B cell (primary cell): ENCODE measurements around the gene RETREG1. TPM values are rescaled to one million over a fixed set of nuclear protein-coding genes. Genes with fewer than 3 reads are reported as not detected.

Experiments used
- ATAC-seq: fragments of 200-7000 bp; cut with Tn5 transposase; one replicate; pipeline ENCODE4 v1.10.0; 2021; ENCODE audit warnings: low read depth, mild to moderate bottlenecking, moderate number of reproducible peaks, moderate library complexity
- CTCF ChIA-PET: fragments of 350-600 bp; sonication (Branson Sonifier 250); formaldehyde crosslinking; loops from one replicate; lab custom pipeline; 2021; ENCODE audit warnings: antibody characterized with exemption, inconsistent platforms; lab: Charles Lee
- POLR2A ChIA-PET: fragments of 350-600 bp; sonication (Branson Sonifier 250); formaldehyde crosslinking; loops from one replicate; lab custom pipeline; 2021; ENCODE audit warnings: antibody characterized with exemption; lab: Charles Lee
- DNase-seq: peaks from one replicate; pipeline ENCODE4 v3.0.0; 2013
- H2AFZ ChIP-seq: 2 replicates; pipeline ENCODE4 v1.6.1; 2012; ENCODE audit warnings: mild to moderate bottlenecking, low read depth, low read length; ENCODE audit not compliant: insufficient read depth, poor library complexity, severe bottlenecking
- H3K27ac ChIP-seq, 2 donors: 1 replicate in 1 of 2; 2 replicates in 1 of 2; pipeline ENCODE4 v1.5.1; 2012 to 2013; ENCODE audit warnings: low read length in 2 of 2, mild to moderate bottlenecking in 2 of 2, moderate library complexity in 1 of 2
- H3K27me3 ChIP-seq, 4 experiments: fragments of 200-600 bp in 1 of 4; sonication (generic) in 1 of 4; replicated peaks in 1 of 4; 1 replicate in 2 of 4; 2 replicates in 2 of 4; pipeline versions ENCODE4 v1.6.1 to v1.7.0; 2013 to 2016; ENCODE audit warnings: low read length in 3 of 4, mild to moderate bottlenecking in 2 of 4, mixed read lengths in 1 of 4, moderate library complexity in 1 of 4; ENCODE audit not compliant: insufficient read depth in 4 of 4, control insufficient read depth in 3 of 4; ENCODE audit errors: control extremely low read depth in 1 of 4
- H3K36me3 ChIP-seq, 2 experiments: replicated peaks in 1 of 2; 1 replicate in 1 of 2; 2 replicates in 1 of 2; pipeline versions ENCODE4 v1.6.1 to v1.7.1; 2013; ENCODE audit warnings: low read length in 1 of 2; ENCODE audit not compliant: insufficient read depth in 2 of 2, control insufficient read depth in 1 of 2; ENCODE audit errors: control extremely low read depth in 1 of 2, extremely low read depth in 1 of 2
- H3K4me1 ChIP-seq, 2 donors: fragments of 200-600 bp in 1 of 2; sonication (generic) in 1 of 2; 1 replicate in 1 of 2; 2 replicates in 1 of 2; pipeline versions ENCODE4 v1.5.1 to v1.6.1; 2013 to 2017; ENCODE audit warnings: low read length in 2 of 2; ENCODE audit not compliant: control insufficient read depth in 2 of 2, insufficient read depth in 2 of 2
- H3K4me2 ChIP-seq: replicated peaks from 2 replicates; pipeline ENCODE3; 2012; ENCODE audit warnings: mild to moderate bottlenecking, low read depth, low read length; ENCODE audit not compliant: poor library complexity, severe bottlenecking
- H3K4me3 ChIP-seq, 5 experiments: fragments of 200-600 bp in 1 of 5; sonication (generic) in 1 of 5; 1 replicate in 3 of 5; 2 replicates in 2 of 5; pipeline versions ENCODE4 v1.5.1 to v1.7.0; 2011 to 2016; ENCODE audit warnings: low read length in 4 of 5, mild to moderate bottlenecking in 4 of 5, low read depth in 2 of 5, control low read depth in 1 of 5, moderate library complexity in 1 of 5; ENCODE audit not compliant: insufficient read depth in 1 of 5; ENCODE audit errors: control extremely low read depth in 1 of 5, extremely low read depth in 1 of 5
- H3K79me2 ChIP-seq: fragments of 200-600 bp; sonication (generic); one replicate; pipeline ENCODE4 v1.6.0; 2016; ENCODE audit warnings: low read length; ENCODE audit not compliant: control insufficient read depth, insufficient read depth
- H3K9ac ChIP-seq: fragments of 200-600 bp; sonication (generic); 2 replicates; pipeline ENCODE4 v1.6.1; 2017; ENCODE audit warnings: mild to moderate bottlenecking, low read length, moderate library complexity
- H3K9me3 ChIP-seq, 3 donors: one replicate each; pipeline versions ENCODE4 v1.6.1 to v1.7.1; 2013; ENCODE audit warnings: low read length in 2 of 3; ENCODE audit not compliant: control insufficient read depth in 2 of 3, insufficient read depth in 1 of 3; ENCODE audit errors: control extremely low read depth in 1 of 3
- H4K20me1 ChIP-seq: 2 replicates; pipeline ENCODE4 v1.6.0; 2012; ENCODE audit warnings: mild to moderate bottlenecking, low read length; ENCODE audit not compliant: insufficient read depth, control insufficient read depth, poor library complexity, severe bottlenecking
- H3K27ac Mint-ChIP-seq: one replicate; pipeline ENCODE4 v1.8.0; 2021; ENCODE audit warnings: mixed read lengths
- H3K27me3 Mint-ChIP-seq: one replicate; pipeline ENCODE4 v1.8.0; 2021; ENCODE audit warnings: mixed read lengths
- H3K4me1 Mint-ChIP-seq: one replicate; pipeline ENCODE4 v1.8.0; 2021; ENCODE audit warnings: mixed read lengths
- H3K4me3 Mint-ChIP-seq: one replicate; pipeline ENCODE4 v1.8.0; 2021; ENCODE audit warnings: mixed read lengths
- H3K9me3 Mint-ChIP-seq: one replicate; pipeline ENCODE4 v1.8.0; 2022; ENCODE audit warnings: mixed read lengths; ENCODE audit not compliant: insufficient read depth
- CTCF ChIP-seq: fragments of 200-600 bp; IDR thresholded peaks from one replicate; pipeline ENCODE4 v1.8.0; 2022; ENCODE audit warnings: antibody characterized with exemption, mild to moderate bottlenecking
- EZH2 ChIP-seq: IDR thresholded peaks from 2 replicates; pipeline ENCODE4 v1.6.1; 2012; ENCODE audit warnings: borderline replicate concordance, low read depth, mild to moderate bottlenecking, moderate library complexity, low read length; ENCODE audit not compliant: insufficient read depth, poor library complexity, severe bottlenecking
- WGBS: methylation state at CpG from one replicate; pipeline ENCODE4 v1.1.5; 2013; ENCODE audit warnings: missing lambda C conversion rate; ENCODE audit not compliant: insufficient coverage; 5-methylcytosine and 5-hydroxymethylcytosine counted together
- intact Hi-C: fragments of 100-400 bp; cut with micrococcal nuclease; formaldehyde crosslinking; loops from one replicate; pipeline ENCODE4 v1.10.0; 2022
- polyA plus RNA-seq: library from polyadenylated mRNA; depleted of rRNA; stranded (reverse); fragments of >200 nt; gene quantifications from 2 replicates; pipeline ENCODE4 v1.2.3, GENCODE V29; 2012
- total RNA-seq, 2 donors: library from RNA; stranded (reverse); fragments of 120-200 nt in 1 of 2; gene quantifications; 1 replicate in 1 of 2; 2 replicates in 1 of 2; pipeline versions ENCODE4 v1.2.3 to v1.2.4, GENCODE V29; 2013 to 2022

Gene RETREG1
- total and polyA plus RNA-seq, 2 donors (not counting 1 experiment from before 2014, with no cell fraction given) = 5.1 to 12.9 TPM

GRCh38 chr5:16593628-16594027 lies 23.2 kb downstream of the RETREG1 start:
- Histone ChIP-seq H4K20me1 (no peaks in the 10 kb centered on the region), H3K4me1 (no peaks in the 10 kb centered on the region), H2AFZ (no peak overlapping the region), H3K4me3 (no peak overlapping the region), H3K79me2 (no peaks in the 10 kb centered on the region), H3K9ac (no peak overlapping the region), H3K36me3 (peaks cover 3% of the 10 kb centered on the region in 2 experiments), H3K9me3 (no peaks in the 10 kb centered on the region), H3K27me3 (no peaks in the 10 kb centered on the region), H3K4me2 (no peak overlapping the region), H3K27ac (no peak overlapping the region)
- POLR2A ChIA-PET = no interaction called here
- TF ChIP-seq EZH2 (no peak), CTCF (no peak)
- no peaks in the 10 kb centered on the region for H3K9me3 Mint-ChIP-seq
- no peaks in the 10 kb centered on the region for H3K4me1 Mint-ChIP-seq
- WGBS = 79% methylated on average over 3 of the region's 3 CpGs
- ATAC-seq (no peak), DNase-seq (no peak)
- peaks cover 6% of the 10 kb centered on the region for H3K27me3 Mint-ChIP-seq
- intact Hi-C loops = no loop called here
- no peak overlapping the region for H3K4me3 Mint-ChIP-seq
- CTCF ChIA-PET = interaction anchor here (1.0 kb wide), 1 partner anchor 8 kb away, joined by 3 read pairs; no protein-coding TSS in a partner anchor
- H3K27ac Mint-ChIP-seq = no peak overlapping the region

- H4K20me1 ChIP-seq = no peaks in the 10 kb centered on the region
- ChIA-PET POLR2A (no interaction called here), CTCF (no interaction called here)
- DNase-seq (no peak), ATAC-seq (no peak)
- Mint-ChIP-seq H3K27me3 (peaks cover under 1% of the 10 kb centered on the region), H3K4me1 (no peaks in the 10 kb centered on the region), H3K27ac (no peak overlapping the region), H3K9me3 (no peaks in the 10 kb centered on the region), H3K4me3 (no peak overlapping the region)
- H3K4me1 ChIP-seq = no peaks in the 10 kb centered on the region
- no peak overlapping the region for H2AFZ ChIP-seq
- H3K9ac ChIP-seq = no peak overlapping the region
- H3K27ac ChIP-seq = no peak overlapping the region
- H3K4me2 ChIP-seq = no peak overlapping the region
- H3K79me2 ChIP-seq = no peaks in the 10 kb centered on the region
- H3K4me3 ChIP-seq = no peak overlapping the region
- 100% methylated on average over 4 of the region's 4 CpGs for WGBS
- TF ChIP-seq EZH2 (no peak), CTCF (no peak)
- intact Hi-C loops = no loop called here
- no peaks in the 10 kb centered on the region for H3K9me3 ChIP-seq
- no peaks in the 10 kb centered on the region for H3K36me3 ChIP-seq
- no peaks in the 10 kb centered on the region for H3K27me3 ChIP-seq
Observed at GRCh38 chr5:16593013-16593412, 23.8 kb downstream of the RETREG1 start.
